Astrocyte (in vitro differentiated cells and primary cell): ENCODE measurements around the gene ZNF628. TPM values are rescaled to one million over a fixed set of nuclear protein-coding genes. Genes with fewer than 3 reads are reported as not detected.
A peak's percentile ranks its signal among the peaks of the same experiment; 100 is the strongest.

Experiments used
- DNase-seq: peaks from one replicate; pipeline ENCODE4 v3.0.0-alpha.2; 2010; ENCODE audit warnings: low read depth
- FAIRE-seq: peaks from 2 replicates; lab custom pipeline; 2011; peaks lifted over from hg19 to GRCh38; lab: Jason Lieb, UNC
- H2AFZ ChIP-seq: 2 replicates; pipeline ENCODE4 v1.6.0; 2012; ENCODE audit warnings: low read depth, low read length, inconsistent platforms
- H3K27ac ChIP-seq: 2 replicates; pipeline ENCODE4 v1.5.1; 2011; ENCODE audit warnings: low read depth, low read length, inconsistent platforms
- H3K27me3 ChIP-seq: 2 replicates; pipeline ENCODE4 v1.6.0; 2011; ENCODE audit warnings: low read length, inconsistent platforms; ENCODE audit not compliant: insufficient read depth
- H3K36me3 ChIP-seq: 2 replicates; pipeline ENCODE4 v1.5.1; 2011; ENCODE audit warnings: low read length, inconsistent platforms; ENCODE audit not compliant: insufficient read depth
- H3K4me1 ChIP-seq: 2 replicates; pipeline ENCODE4 v1.5.1; 2011; ENCODE audit warnings: low read length, inconsistent platforms; ENCODE audit not compliant: insufficient read depth
- H3K4me2 ChIP-seq: 2 replicates; pipeline ENCODE4 v1.6.0; 2012; ENCODE audit warnings: low read length, inconsistent platforms
- H3K4me3 ChIP-seq: 2 replicates; pipeline ENCODE4 v1.5.1; 2011; ENCODE audit warnings: low read depth, mild to moderate bottlenecking, low read length, inconsistent platforms; ENCODE audit not compliant: insufficient read depth
- H3K79me2 ChIP-seq: 2 replicates; pipeline ENCODE4 v1.6.0; 2012; ENCODE audit warnings: mild to moderate bottlenecking, low read length, inconsistent platforms; ENCODE audit not compliant: insufficient read depth
- H3K9ac ChIP-seq: 2 replicates; pipeline ENCODE4 v1.6.0; 2012; ENCODE audit warnings: mild to moderate bottlenecking, low read length, inconsistent platforms
- H3K9me3 ChIP-seq: 2 replicates; pipeline ENCODE4 v1.5.1; 2012; ENCODE audit warnings: low read depth, mild to moderate bottlenecking, low read length, inconsistent platforms; ENCODE audit not compliant: insufficient read depth
- H4K20me1 ChIP-seq: 2 replicates; pipeline ENCODE4 v1.6.0; 2012; ENCODE audit warnings: low read length, inconsistent platforms; ENCODE audit not compliant: insufficient read depth
- H3K27ac Mint-ChIP-seq: one replicate; pipeline ENCODE4 v1.8.0; 2021; ENCODE audit warnings: mild to moderate bottlenecking, mixed read lengths; ENCODE audit not compliant: unreplicated experiment
- H3K27me3 Mint-ChIP-seq: one replicate; pipeline ENCODE4 v1.8.0; 2021; ENCODE audit warnings: low read depth, mixed read lengths; ENCODE audit not compliant: unreplicated experiment
- H3K36me3 Mint-ChIP-seq: one replicate; pipeline ENCODE4 v1.8.0; 2021; ENCODE audit warnings: low read depth, mixed read lengths; ENCODE audit not compliant: unreplicated experiment
- H3K4me1 Mint-ChIP-seq: one replicate; pipeline ENCODE4 v1.8.0; 2021; ENCODE audit warnings: low read depth, mixed read lengths; ENCODE audit not compliant: unreplicated experiment
- H3K4me3 Mint-ChIP-seq: one replicate; pipeline ENCODE4 v1.8.0; 2021; ENCODE audit warnings: mild to moderate bottlenecking, moderate library complexity, mixed read lengths; ENCODE audit not compliant: unreplicated experiment
- H3K9me3 Mint-ChIP-seq: one replicate; pipeline ENCODE4 v1.8.0; 2021; ENCODE audit warnings: mild to moderate bottlenecking, mixed read lengths; ENCODE audit not compliant: unreplicated experiment
- CTCF ChIP-seq: IDR thresholded peaks from 2 replicates; pipeline ENCODE4 v1.5.1; 2011; ENCODE audit warnings: low read depth, mild to moderate bottlenecking, inconsistent platforms, low read length, moderate library complexity; ENCODE audit not compliant: insufficient read depth
- EZH2 ChIP-seq: IDR thresholded peaks from 2 replicates; pipeline ENCODE4 v1.6.1; 2012; ENCODE audit warnings: mild to moderate bottlenecking, low read length, inconsistent platforms; ENCODE audit not compliant: insufficient read depth
- total RNA-seq: library from RNA; stranded (reverse); gene quantifications from 2 replicates; pipeline ENCODE4 v1.2.1, GENCODE V29; 2021

The ZNF628 gene
- total RNA-seq, 1 donor from 2014 or later = 9.9 TPM

- peak; percentile 97 for TF ChIP-seq EZH2
- no peak for TF ChIP-seq CTCF
- H3K27me3 ChIP-seq = peaks cover 50% of the 10 kb centered on the region
Observed at GRCh38 chr19:55441692-55442321, 34.6 kb upstream of the ZNF628 start.

GRCh38 chr19:55442372-55442961, 34.0 kb upstream of the ZNF628 start:
- no peak overlapping the region for H3K9ac ChIP-seq
- no peaks in the 10 kb centered on the region for H3K4me1 Mint-ChIP-seq
- no peaks in the 10 kb centered on the region for H3K4me1 ChIP-seq
- H3K9me3 ChIP-seq = peaks cover 4% of the 10 kb centered on the region
- H3K36me3 ChIP-seq = no peaks in the 10 kb centered on the region
- no peak overlapping the region for H3K4me3 ChIP-seq
- no peak overlapping the region for H3K4me3 Mint-ChIP-seq
- H3K79me2 ChIP-seq = no peaks in the 10 kb centered on the region
- no peak overlapping the region for H2AFZ ChIP-seq
- peaks cover 56% of the 10 kb centered on the region for H3K27me3 ChIP-seq
- H3K27ac ChIP-seq = no peak overlapping the region
- H3K36me3 Mint-ChIP-seq = no peaks in the 10 kb centered on the region
- no peak for DNase-seq
- FAIRE-seq = no peak
- H3K4me2 ChIP-seq = no peak overlapping the region
- H3K27me3 Mint-ChIP-seq = peaks cover 72% of the 10 kb centered on the region
- H4K20me1 ChIP-seq = no peaks in the 10 kb centered on the region
- no peak for TF ChIP-seq EZH2
- no peak for TF ChIP-seq CTCF
- peaks cover 10% of the 10 kb centered on the region for H3K9me3 Mint-ChIP-seq
- H3K27ac Mint-ChIP-seq = no peak overlapping the region

More at GRCh38 chr19:55441692-55442321, 34.6 kb upstream of the ZNF628 start:
- Mint-ChIP-seq H3K27ac (no peak overlapping the region), H3K36me3 (no peaks in the 10 kb centered on the region), H3K4me1 (no peaks in the 10 kb centered on the region), H3K9me3 (peaks cover 10% of the 10 kb centered on the region), H3K4me3 (no peak overlapping the region), H3K27me3 (peaks cover 78% of the 10 kb centered on the region)
- Histone ChIP-seq H3K4me3 (no peak overlapping the region), H3K27ac (no peak overlapping the region), H2AFZ (no peak overlapping the region), H3K9ac (no peak overlapping the region), H3K36me3 (no peaks in the 10 kb centered on the region), H3K4me2 (no peak overlapping the region), H4K20me1 (no peaks in the 10 kb centered on the region), H3K9me3 (peaks cover 4% of the 10 kb centered on the region), H3K4me1 (no peaks in the 10 kb centered on the region), H3K79me2 (no peaks in the 10 kb centered on the region)
- no peak for FAIRE-seq
- no peak for DNase-seq
